GM20431 (cell line): ENCODE data around the gene UGT2B11.
"Not testable (repeated sequence)": the region's sequence is repeated elsewhere in the genome, so short reads cannot be mapped to it uniquely, and the experiment has no call there.

Experiments
- in situ Hi-C: fragments of 300-500 bp; cut with MseI, MboI; formaldehyde crosslinking; loops from one replicate; pipeline ENCODE4 v1.15.0; 2020; ENCODE audit warnings: low sequenced_read_pairs; ENCODE audit not compliant: unreplicated experiment

The UGT2B11 gene

DNA sequence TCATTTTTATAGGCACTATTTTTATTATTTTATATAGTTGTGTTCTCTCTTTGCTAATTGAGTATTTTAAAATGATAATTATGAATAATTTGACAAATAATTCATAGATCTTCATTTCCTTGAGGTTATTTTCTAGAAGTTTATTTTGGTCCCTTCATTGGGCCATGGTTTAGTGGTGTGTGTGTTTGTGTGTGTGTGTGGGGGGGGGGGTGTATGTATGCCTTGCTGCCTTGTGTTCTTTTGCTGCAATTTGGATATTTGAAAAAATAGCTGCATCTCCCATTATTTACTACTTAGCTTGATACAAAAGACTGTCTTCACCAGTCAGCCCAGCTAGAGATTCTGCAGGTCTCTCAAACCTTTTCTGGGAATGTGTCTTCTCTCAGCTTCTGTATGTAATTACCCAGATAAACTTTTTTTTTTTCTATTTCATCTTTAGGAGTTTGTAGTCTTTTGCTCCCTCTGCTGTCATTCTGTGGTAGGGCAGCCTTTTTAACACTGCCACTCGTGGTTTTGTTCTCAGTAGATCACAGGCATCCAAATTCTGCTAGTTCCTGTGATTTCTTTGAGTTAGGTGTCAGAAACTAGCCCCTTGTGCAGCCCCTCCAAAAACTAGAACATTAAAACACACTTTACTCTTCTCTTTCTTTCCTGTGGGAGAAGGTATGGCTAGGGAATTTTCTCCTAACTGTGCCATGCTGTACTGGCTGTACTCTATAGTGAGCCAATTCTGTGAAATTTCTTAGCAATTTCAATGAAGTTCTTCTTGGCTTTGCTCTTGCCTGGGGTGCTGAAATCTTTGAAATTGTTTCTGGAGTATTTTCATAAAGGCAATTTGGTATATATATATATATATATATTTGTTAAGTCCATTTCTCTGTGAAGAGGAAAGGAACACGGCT is 44.1 kb downstream of the UGT2B11 start:
- in situ Hi-C loops, result not testable (repeated sequence)

GRCh38 chr4:69169171-69169570 is 45.4 kb downstream of the UGT2B11 start:
- in situ Hi-C loops, result not testable (repeated sequence)

DNA sequence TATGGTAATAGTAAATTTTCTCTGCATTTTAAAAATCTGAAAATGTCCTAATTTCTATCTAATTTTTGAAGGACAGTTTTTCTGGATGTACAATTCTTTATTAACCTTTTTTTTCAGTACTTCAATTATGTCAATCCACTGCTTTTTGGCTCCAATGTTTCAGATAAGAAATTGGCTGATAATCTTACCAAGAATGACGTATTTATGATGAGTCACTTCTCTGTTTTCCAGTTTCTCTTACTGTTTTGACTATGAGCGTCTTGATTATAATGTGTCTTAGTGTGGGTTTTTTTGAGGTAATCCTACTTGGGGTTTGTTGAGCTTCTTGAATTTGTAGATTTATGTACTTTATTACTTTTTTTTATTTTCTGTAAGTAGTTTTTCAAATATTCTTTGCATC is 47.2 kb downstream of the UGT2B11 start:
- in situ Hi-C loops, result no loop called here

DNA sequence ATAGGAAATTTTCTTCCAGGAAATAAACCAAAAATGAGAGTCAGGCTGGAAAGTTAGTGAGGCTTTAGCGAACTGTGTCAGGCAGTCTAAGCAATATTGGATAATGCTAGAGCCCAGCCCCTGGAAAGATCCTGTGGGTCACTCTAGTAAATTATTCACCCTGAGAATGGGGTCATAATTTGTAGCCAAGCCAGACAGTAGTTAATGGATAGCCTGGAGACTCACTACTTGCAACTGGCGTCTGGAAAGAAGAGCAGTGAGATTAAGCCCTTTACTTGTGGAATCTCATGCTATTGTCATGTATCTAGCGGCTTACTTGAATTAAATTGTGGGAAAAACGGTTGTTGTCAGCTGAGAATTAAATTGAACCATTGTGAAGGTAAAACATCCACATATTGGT is 48.2 kb downstream of the UGT2B11 start:
- in situ Hi-C loops, result not testable (repeated sequence)

DNA sequence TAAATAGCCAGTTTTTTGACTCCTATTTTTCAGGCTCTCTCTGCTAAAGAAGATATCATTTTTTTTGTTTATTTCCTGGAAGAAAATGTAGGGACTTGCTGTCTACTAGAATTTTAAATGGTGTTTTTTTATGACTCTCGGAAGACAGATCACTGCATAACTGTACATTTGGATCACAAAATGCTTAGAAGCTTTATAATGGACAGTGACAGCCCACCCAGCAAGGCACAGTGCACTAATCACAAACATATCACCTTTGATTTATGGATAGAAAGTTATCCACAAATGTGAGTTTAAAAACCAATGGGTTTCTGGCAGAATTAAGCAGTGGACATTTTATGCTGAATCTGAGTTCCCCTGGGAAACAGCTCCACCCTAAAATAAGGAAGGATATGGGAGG is 48.8 kb downstream of the UGT2B11 start:
- in situ Hi-C loops, result not testable (repeated sequence)

DNA sequence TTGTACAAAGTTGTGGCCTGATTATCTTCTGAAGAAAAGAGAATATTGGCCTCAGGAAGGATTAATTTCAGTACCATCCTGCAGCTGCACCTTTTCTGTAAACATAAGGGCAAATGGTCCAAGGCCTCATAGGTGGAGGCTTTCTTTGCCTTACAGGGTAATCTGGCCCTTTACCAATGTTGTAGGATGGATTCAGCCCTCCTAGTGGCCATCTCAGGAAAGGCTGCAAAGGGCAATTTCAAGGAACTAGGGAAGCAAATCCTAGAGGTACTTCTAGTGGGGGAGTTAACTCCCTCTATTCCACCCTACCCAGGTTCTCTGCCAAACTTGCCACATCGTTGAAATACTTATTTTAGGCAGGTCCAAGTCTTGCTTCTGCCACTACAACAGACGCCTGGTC is 57.6 kb downstream of the UGT2B11 start:
- in situ Hi-C loops, result no loop called here

DNA sequence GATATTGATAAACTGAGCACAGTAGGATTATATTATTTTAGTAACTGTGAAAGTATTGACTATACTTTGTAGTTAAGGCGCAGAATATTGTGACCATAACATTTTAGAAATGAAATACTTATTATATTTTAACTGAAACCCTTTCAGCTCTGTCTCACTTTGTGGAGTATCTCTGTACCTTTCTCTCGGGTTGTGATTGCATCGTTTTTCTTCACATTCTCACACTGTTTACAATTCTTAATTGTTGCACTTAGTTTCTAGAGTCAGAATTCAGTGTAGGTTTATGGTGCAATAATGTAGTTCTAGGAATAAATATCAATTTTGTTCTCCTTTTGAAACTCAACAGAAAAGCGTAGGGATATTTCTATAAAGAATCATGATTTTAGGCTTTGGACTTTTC is 60.5 kb downstream of the UGT2B11 start:
- in situ Hi-C loops, result no loop called here
